SK-N-SH (cell line): ENCODE measurements around the gene USP10.

Source experiments
- CTCF ChIP-seq: fragments of 200-600 bp; sonication (generic); IDR thresholded peaks from 2 replicates; pipeline ENCODE4 v1.6.1; 2017; ENCODE audit warnings: antibody characterized with exemption, mild to moderate bottlenecking, moderate library complexity
- FOXM1 ChIP-seq: IDR thresholded peaks from 2 replicates; pipeline ENCODE4 v1.4.0; 2012; ENCODE audit warnings: low read depth, mild to moderate bottlenecking
- NFIC ChIP-seq: IDR thresholded peaks from 2 replicates; pipeline ENCODE4 v1.4.0; 2012; ENCODE audit warnings: borderline replicate concordance
- POLR2AphosphoS5 ChIP-seq: IDR thresholded peaks from 2 replicates; pipeline ENCODE4 v1.6.1; 2012; ENCODE audit warnings: low read depth, low read length
- SIN3A ChIP-seq: IDR thresholded peaks from 2 replicates; pipeline ENCODE4 v1.6.1; 2012; ENCODE audit warnings: low read depth, mild to moderate bottlenecking, low read length, moderate library complexity, borderline replicate concordance
- TAF1 ChIP-seq: IDR thresholded peaks from 2 replicates; pipeline ENCODE4 v1.6.1; 2012; ENCODE audit warnings: low read depth, mild to moderate bottlenecking, low read length, moderate library complexity, borderline replicate concordance

- TF ChIP-seq CTCF (no peak), NFIC (no peak), FOXM1 (no peak), SIN3A (no peak), TAF1 (no peak), POLR2AphosphoS5 (no peak)
Measured at GRCh38 chr16:84777435-84777834, 77.6 kb downstream of the USP10 start.
